HEK293 (cell line): ENCODE measurements around the gene RNF175.

Source experiments
- CTCF ChIA-PET: fragments of 350-600 bp; formaldehyde crosslinking; extraction: SDS; loops from one replicate; lab custom pipeline; 2021; ENCODE audit warnings: antibody characterized with exemption; lab: Yijun Ruan, JAX
- POLR2A ChIA-PET: fragments of 300-600 bp; formaldehyde crosslinking; extraction: SDS; loops from one replicate; lab custom pipeline; 2020; ENCODE audit warnings: antibody characterized with exemption, inconsistent platforms; lab: Yijun Ruan, JAX
- H3K27ac ChIP-seq: fragments of 200-500 bp; sonication (Bioruptor generic); 2 replicates; pipeline ENCODE4 v1.5.1; 2014; ENCODE audit warnings: low read depth, low read length, control low read depth, inconsistent platforms; ENCODE audit errors: extremely low read depth
- H3K36me3 ChIP-seq, 2 experiments: fragments of 200-500 bp in 1 of 2; sonication (Bioruptor generic) in 1 of 2; 1 replicate in 1 of 2; 2 replicates in 1 of 2; pipeline ENCODE4 v1.5.1; 2014 to 2017; ENCODE audit warnings: inconsistent platforms in 2 of 2, low read length in 2 of 2; ENCODE audit not compliant: control insufficient read depth in 2 of 2, insufficient read depth in 1 of 2
- H3K4me1 ChIP-seq: fragments of 200-500 bp; sonication (Bioruptor generic); 2 replicates; pipeline ENCODE4 v1.5.1; 2014; ENCODE audit warnings: mild to moderate bottlenecking, low read length, inconsistent platforms; ENCODE audit not compliant: control insufficient read depth, insufficient read depth
- H3K4me3 ChIP-seq: 2 replicates; pipeline ENCODE4 v1.5.1; 2011; ENCODE audit warnings: low read depth, mild to moderate bottlenecking, control low read depth, low read length, moderate library complexity
- H3K9me3 ChIP-seq: fragments of 200-500 bp; sonication (Bioruptor generic); 2 replicates; pipeline ENCODE4 v1.5.1; 2014; ENCODE audit warnings: low read depth, low read length, inconsistent platforms; ENCODE audit not compliant: control insufficient read depth, insufficient read depth
- AEBP2 ChIP-seq: fragments of 450-650 bp; formaldehyde crosslinking; IDR thresholded peaks from 2 replicates; pipeline ENCODE4 v1.5.1; 2016; ENCODE audit warnings: missing biosample characterization, missing genetic modification characterization, borderline replicate concordance
- BCL11A ChIP-seq: fragments of 450-650 bp; formaldehyde crosslinking; IDR thresholded peaks from 2 replicates; pipeline ENCODE4 v1.5.1; 2016; ENCODE audit warnings: low read depth, missing biosample characterization, missing genetic modification characterization
- REPIN1 ChIP-seq: fragments of 450-650 bp; formaldehyde crosslinking; IDR thresholded peaks from 2 replicates; pipeline ENCODE4 v1.5.1; 2017; ENCODE audit warnings: missing biosample characterization, missing genetic modification characterization, low read depth
- SCRT1 ChIP-seq: fragments of 450-650 bp; formaldehyde crosslinking; IDR thresholded peaks from 2 replicates; pipeline ENCODE4 v1.5.1; 2016; ENCODE audit warnings: missing biosample characterization, missing genetic modification characterization, borderline replicate concordance
- ZBTB17 ChIP-seq: fragments of 450-650 bp; formaldehyde crosslinking; IDR thresholded peaks from 2 replicates; pipeline ENCODE4 v1.5.1; 2016; ENCODE audit warnings: missing biosample characterization, missing genetic modification characterization
- ZBTB6 ChIP-seq: fragments of 450-650 bp; formaldehyde crosslinking; IDR thresholded peaks from 2 replicates; pipeline ENCODE4 v1.5.1; 2017; ENCODE audit warnings: missing biosample characterization, missing genetic modification characterization
- ZFP3 ChIP-seq: fragments of 450-650 bp; formaldehyde crosslinking; IDR thresholded peaks from 2 replicates; pipeline ENCODE4 v1.5.1; 2016; ENCODE audit warnings: low read depth, missing biosample characterization, missing genetic modification characterization
- ZNF10 ChIP-seq: fragments of 450-650 bp; formaldehyde crosslinking; IDR thresholded peaks from 2 replicates; pipeline ENCODE4 v1.5.1; 2017; ENCODE audit warnings: missing biosample characterization, missing genetic modification characterization
- ZNF138 ChIP-seq: fragments of 450-650 bp; formaldehyde crosslinking; IDR thresholded peaks from 2 replicates; pipeline ENCODE4 v1.5.1; 2016; ENCODE audit warnings: missing biosample characterization, missing genetic modification characterization, borderline replicate concordance
- ZNF174 ChIP-seq: fragments of 450-650 bp; formaldehyde crosslinking; IDR thresholded peaks from 2 replicates; pipeline ENCODE4 v1.5.0; 2017; ENCODE audit warnings: missing biosample characterization, mild to moderate bottlenecking, missing genetic modification characterization
- ZNF37A ChIP-seq: fragments of 450-650 bp; IDR thresholded peaks from 2 replicates; pipeline ENCODE4 v1.5.1; 2018; ENCODE audit warnings: missing biosample characterization, missing genetic modification characterization
- ZNF404 ChIP-seq: fragments of 450-650 bp; formaldehyde crosslinking; IDR thresholded peaks from 2 replicates; pipeline ENCODE4 v1.5.1; 2017; ENCODE audit warnings: missing biosample characterization, missing genetic modification characterization
- ZNF426 ChIP-seq: fragments of 450-650 bp; formaldehyde crosslinking; IDR thresholded peaks from 2 replicates; pipeline ENCODE4 v1.5.1; 2017; ENCODE audit warnings: missing biosample characterization, missing genetic modification characterization, mild to moderate bottlenecking, inconsistent platforms, moderate library complexity
- ZNF449 ChIP-seq: fragments of 450-650 bp; formaldehyde crosslinking; IDR thresholded peaks from 2 replicates; pipeline ENCODE4 v1.5.1; 2017; ENCODE audit warnings: missing biosample characterization, mild to moderate bottlenecking, missing genetic modification characterization, moderate library complexity
- ZNF473 ChIP-seq: fragments of 450-650 bp; formaldehyde crosslinking; IDR thresholded peaks from 2 replicates; pipeline ENCODE4 v1.5.1; 2017; ENCODE audit warnings: missing biosample characterization, missing genetic modification characterization
- ZNF48 ChIP-seq: fragments of 450-650 bp; formaldehyde crosslinking; IDR thresholded peaks from 2 replicates; pipeline ENCODE4 v1.5.1; 2016; ENCODE audit warnings: missing biosample characterization, missing genetic modification characterization
- ZNF530 ChIP-seq: fragments of 450-650 bp; formaldehyde crosslinking; IDR thresholded peaks from 2 replicates; pipeline ENCODE4 v1.5.1; 2016; ENCODE audit warnings: low read depth, missing biosample characterization, missing genetic modification characterization
- ZNF544 ChIP-seq: fragments of 450-650 bp; formaldehyde crosslinking; IDR thresholded peaks from 2 replicates; pipeline ENCODE4 v1.5.0; 2017; ENCODE audit warnings: missing biosample characterization, missing genetic modification characterization
- ZNF560 ChIP-seq: fragments of 450-650 bp; formaldehyde crosslinking; IDR thresholded peaks from 2 replicates; pipeline ENCODE4 v1.5.1; 2017; ENCODE audit warnings: missing biosample characterization, missing genetic modification characterization, borderline replicate concordance
- ZNF610 ChIP-seq: fragments of 450-650 bp; formaldehyde crosslinking; IDR thresholded peaks from 2 replicates; pipeline ENCODE4 v1.5.1; 2016; ENCODE audit warnings: missing biosample characterization, missing genetic modification characterization, borderline replicate concordance
- ZNF621 ChIP-seq: fragments of 450-650 bp; formaldehyde crosslinking; IDR thresholded peaks from 2 replicates; pipeline ENCODE4 v1.5.1; 2017; ENCODE audit warnings: missing biosample characterization, missing genetic modification characterization
- ZNF785 ChIP-seq: fragments of 450-650 bp; formaldehyde crosslinking; IDR thresholded peaks from 2 replicates; pipeline ENCODE4 v1.5.1; 2016; ENCODE audit warnings: missing biosample characterization, missing genetic modification characterization
- ZSCAN16 ChIP-seq: fragments of 450-650 bp; formaldehyde crosslinking; IDR thresholded peaks from 2 replicates; pipeline ENCODE4 v1.5.1; 2016; ENCODE audit warnings: missing biosample characterization, missing genetic modification characterization
- TF ChIP-seq, protein P1 (sequence below): fragments of 450-650 bp; formaldehyde crosslinking; IDR thresholded peaks from 2 replicates; pipeline ENCODE4 v1.5.1; 2016; ENCODE audit warnings: missing biosample characterization, missing genetic modification characterization
- TF ChIP-seq, protein P2 (sequence below): fragments of 450-650 bp; formaldehyde crosslinking; IDR thresholded peaks from 2 replicates; pipeline ENCODE4 v1.5.1; 2016; ENCODE audit warnings: missing biosample characterization, missing genetic modification characterization
- TF ChIP-seq, protein P3 (sequence below): IDR thresholded peaks from 2 replicates; pipeline ENCODE4 v1.6.1; 2011; ENCODE audit warnings: mild to moderate bottlenecking, low read depth, low read length, borderline replicate concordance

The RNF175 gene

DNA sequence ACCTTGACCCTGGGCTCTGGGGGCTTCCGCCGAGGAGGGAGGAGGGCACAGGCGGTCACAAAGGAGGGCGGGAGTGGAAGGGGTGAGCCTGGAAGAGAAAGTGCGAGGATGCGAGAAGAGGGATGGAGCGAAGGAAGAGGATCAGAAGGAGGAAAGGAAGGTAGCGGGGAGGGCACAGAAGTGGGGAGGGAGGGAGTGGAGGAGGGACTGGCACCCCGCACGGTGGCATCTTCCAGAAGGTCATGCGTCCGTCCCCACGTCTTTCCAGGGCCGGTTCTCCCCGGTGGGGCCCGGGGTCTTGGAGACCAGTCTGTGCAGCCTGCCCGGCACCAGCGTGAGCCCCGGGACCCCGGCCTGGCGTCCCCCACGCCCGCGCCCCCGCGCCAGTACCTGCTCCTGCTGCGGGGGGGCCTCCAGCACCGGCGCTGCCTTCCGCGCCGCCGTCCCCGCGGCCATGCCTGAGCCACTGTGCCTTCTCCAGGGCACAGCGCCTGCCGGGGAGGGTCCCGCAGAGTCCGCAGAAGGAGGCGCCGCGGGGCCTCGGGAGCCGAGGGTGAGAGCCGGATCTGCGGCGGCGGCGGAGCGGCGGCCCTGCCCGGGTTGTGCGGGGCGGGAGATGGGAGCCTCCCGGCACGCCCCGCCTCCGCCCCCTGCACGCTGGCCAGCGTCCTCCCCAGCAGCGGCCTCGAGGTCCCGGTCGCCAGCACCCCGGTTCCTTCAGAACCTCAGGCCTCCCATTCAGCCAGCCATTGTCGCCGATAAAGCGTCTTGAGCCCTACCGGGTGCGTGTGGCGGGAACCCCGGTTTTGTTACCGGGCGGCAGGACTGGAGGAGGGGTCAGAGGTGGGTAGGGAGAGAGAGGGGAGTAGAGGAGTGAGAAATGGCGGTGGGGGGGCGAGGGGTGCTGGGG is at the start of gene RNF175:
Gene RNF175 (minus strand): TSS at position 618 of the 910 bp plus-strand sequence. CDS start 162 bp downstream, at position 456.
- no peaks in the 10 kb centered on the region for H3K9me3 ChIP-seq
- ChIA-PET POLR2A (no interaction called here), CTCF (no interaction called here)
- TF ChIP-seq BCL11A (tag by site-specific recombination) (no peak), ZNF449 (no peak), ZNF610 (tag by site-specific recombination) (no peak), ZNF621 (tag by site-specific recombination) (no peak), ZNF426 (no peak), ZNF37A (no peak)
- TF ChIP-seq, protein P1, sequence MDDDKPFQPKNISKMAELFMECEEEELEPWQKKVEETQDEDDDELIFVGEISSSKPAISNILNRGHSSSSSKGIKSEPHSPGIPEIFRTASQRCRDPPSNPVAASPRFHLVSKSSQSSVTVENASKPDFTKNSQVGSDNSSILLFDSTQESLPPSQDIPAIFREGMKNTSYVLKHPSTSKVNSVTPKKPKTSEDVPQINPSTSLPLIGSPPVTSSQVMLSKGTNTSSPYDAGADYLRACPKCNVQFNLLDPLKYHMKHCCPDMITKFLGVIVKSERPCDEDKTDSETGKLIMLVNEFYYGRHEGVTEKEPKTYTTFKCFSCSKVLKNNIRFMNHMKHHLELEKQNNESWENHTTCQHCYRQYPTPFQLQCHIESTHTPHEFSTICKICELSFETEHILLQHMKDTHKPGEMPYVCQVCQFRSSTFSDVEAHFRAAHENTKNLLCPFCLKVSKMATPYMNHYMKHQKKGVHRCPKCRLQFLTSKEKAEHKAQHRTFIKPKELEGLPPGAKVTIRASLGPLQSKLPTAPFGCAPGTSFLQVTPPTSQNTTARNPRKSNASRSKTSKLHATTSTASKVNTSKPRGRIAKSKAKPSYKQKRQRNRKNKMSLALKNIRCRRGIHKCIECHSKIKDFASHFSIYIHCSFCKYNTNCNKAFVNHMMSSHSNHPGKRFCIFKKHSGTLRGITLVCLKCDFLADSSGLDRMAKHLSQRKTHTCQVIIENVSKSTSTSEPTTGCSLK (tag by site-specific recombination), result no peak
- H3K27ac ChIP-seq, result no peak within 1 kb of the TSS
- H3K4me1 ChIP-seq, result no peaks in the 10 kb centered on the region
- no peak within 1 kb of the TSS for H3K4me3 ChIP-seq
- H3K36me3 ChIP-seq, result no peaks in the 10 kb centered on the region

DNA sequence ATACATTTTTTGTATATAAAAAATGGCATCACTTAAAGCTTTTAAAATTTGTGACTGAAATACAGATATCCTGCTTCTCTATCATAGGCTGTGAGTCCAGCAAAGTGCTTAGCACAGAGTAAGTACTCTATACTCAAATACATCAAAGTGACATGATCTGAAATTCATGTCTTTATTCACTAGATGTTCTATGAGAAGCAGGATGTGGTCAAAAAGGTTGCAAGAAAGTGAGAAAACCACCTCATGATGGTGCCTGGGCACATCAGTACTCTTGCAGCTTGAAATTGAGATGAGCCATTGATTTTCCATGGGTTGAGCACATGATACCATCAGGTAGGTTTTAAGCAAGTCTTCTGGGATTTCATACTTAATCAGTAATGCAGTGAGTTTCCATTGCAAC is 49.5 kb upstream of the RNF175 start:
- TF ChIP-seq AEBP2, result no peak
- no peak for TF ChIP-seq ZNF473
- TF ChIP-seq ZNF404 (tag by site-specific recombination), result no peak
- no peak for TF ChIP-seq ZNF785 (tag by site-specific recombination)
- TF ChIP-seq, protein P2, sequence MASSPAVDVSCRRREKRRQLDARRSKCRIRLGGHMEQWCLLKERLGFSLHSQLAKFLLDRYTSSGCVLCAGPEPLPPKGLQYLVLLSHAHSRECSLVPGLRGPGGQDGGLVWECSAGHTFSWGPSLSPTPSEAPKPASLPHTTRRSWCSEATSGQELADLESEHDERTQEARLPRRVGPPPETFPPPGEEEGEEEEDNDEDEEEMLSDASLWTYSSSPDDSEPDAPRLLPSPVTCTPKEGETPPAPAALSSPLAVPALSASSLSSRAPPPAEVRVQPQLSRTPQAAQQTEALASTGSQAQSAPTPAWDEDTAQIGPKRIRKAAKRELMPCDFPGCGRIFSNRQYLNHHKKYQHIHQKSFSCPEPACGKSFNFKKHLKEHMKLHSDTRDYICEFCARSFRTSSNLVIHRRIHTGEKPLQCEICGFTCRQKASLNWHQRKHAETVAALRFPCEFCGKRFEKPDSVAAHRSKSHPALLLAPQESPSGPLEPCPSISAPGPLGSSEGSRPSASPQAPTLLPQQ (tag by site-specific recombination), result no peak
- TF ChIP-seq ZNF10 (tag by site-specific recombination), result no peak
- no peak for TF ChIP-seq ZNF48 (tag by site-specific recombination)
- no peak for TF ChIP-seq ZFP3
- TF ChIP-seq, protein P3, sequence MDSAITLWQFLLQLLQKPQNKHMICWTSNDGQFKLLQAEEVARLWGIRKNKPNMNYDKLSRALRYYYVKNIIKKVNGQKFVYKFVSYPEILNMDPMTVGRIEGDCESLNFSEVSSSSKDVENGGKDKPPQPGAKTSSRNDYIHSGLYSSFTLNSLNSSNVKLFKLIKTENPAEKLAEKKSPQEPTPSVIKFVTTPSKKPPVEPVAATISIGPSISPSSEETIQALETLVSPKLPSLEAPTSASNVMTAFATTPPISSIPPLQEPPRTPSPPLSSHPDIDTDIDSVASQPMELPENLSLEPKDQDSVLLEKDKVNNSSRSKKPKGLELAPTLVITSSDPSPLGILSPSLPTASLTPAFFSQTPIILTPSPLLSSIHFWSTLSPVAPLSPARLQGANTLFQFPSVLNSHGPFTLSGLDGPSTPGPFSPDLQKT, result no peak
- TF ChIP-seq ZNF530 (tag by site-specific recombination), result no peak
- TF ChIP-seq ZSCAN16 (tag by site-specific recombination), result no peak
- no peak for TF ChIP-seq ZNF138 (tag by site-specific recombination)
- no peak for TF ChIP-seq ZNF544 (tag by site-specific recombination)
- no peak for TF ChIP-seq ZNF174 (tag by site-specific recombination)
- no peak for TF ChIP-seq REPIN1 (tag by site-specific recombination)
- TF ChIP-seq SCRT1, result no peak
- TF ChIP-seq ZBTB17 (tag by site-specific recombination), result no peak
- TF ChIP-seq ZNF560 (tag by site-specific recombination), result no peak
- no peak for TF ChIP-seq ZBTB6
- no peaks in the 10 kb centered on the region for H3K36me3 ChIP-seq
- ChIA-PET CTCF (no interaction called here), POLR2A (no interaction called here)
- H3K27ac ChIP-seq, result no peak overlapping the region
- no peaks in the 10 kb centered on the region for H3K4me1 ChIP-seq
- no peaks in the 10 kb centered on the region for H3K9me3 ChIP-seq
- H3K4me3 ChIP-seq, result no peak overlapping the region
